ENCODE data around the gene NAP1L4. TPM values are rescaled to one million over a fixed set of nuclear protein-coding genes. Genes with fewer than 3 reads are reported as not detected.

Gene NAP1L4
- total and polyA plus RNA-seq, 2 of the 8 experiments (the other 6 are each of a cell fraction or from before 2014, with no cell fraction given) = 75.8 to 194 TPM

DNA sequence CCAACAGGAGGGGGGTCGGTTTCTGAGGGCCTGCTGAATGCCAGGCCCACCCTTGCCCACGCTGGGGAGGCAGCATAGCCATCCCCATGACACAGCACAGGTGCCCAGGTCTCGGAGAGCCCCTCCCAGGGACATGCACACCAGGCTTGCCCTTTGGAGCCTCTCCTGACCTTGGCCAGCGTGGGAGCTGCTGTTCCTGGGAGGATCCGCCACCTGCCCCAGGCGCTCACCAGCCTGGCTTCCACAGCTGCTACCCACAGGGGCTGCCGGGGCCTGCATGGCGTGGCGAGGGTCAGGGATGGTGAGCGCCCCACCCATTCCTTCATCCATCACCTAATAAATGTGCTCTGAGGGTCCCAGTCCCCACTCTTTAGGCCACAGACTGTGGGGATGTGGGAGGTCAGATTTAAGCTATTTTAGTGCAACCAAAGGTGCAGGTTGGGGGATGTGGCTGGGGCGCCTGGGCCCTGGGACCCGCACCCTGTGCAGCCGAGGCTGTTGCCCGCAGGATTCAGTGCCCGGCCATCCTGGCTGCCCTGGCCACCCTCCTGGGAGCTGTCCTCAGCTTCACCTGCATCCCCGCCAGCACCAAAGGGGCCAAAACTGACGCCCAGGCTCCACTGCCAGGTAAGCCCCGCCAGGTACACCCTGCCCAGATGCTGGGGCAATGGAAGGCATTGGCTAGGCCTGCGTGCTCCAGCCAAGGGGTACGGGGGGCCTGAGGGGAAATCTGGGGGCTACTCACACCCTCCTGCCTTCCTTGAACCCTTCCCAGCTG, 75.8 kb downstream of the NAP1L4 start:
- POLR2A ChIA-PET (ENCODE audit: partially characterized antibody) = interaction anchor here (1.2 to 1.3 kb wide), 2 partner anchors 11 to 13 kb away, joined by 5 read pairs; partner anchors contain the start of gene PHLDA2
- no peak for TF ChIP-seq BRCA1 (IDR thresholded peaks at IDR 0.05; ENCODE audit: low read depth, low read length)
- no peak for TF ChIP-seq NANOG (IDR thresholded peaks at IDR 0.05; ENCODE audit: insufficient read depth, low read depth, low read length, poor library complexity, severe bottlenecking)
- TF ChIP-seq, protein P1, sequence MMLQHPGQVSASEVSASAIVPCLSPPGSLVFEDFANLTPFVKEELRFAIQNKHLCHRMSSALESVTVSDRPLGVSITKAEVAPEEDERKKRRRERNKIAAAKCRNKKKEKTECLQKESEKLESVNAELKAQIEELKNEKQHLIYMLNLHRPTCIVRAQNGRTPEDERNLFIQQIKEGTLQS (IDR thresholded peaks at IDR 0.05; ENCODE audit: insufficient read depth, low read depth, low read length) = no peak
- TF ChIP-seq TCF12 (IDR thresholded peaks at IDR 0.05; ENCODE audit: low read depth, low read length) = no peak
- TF ChIP-seq SP1 (IDR thresholded peaks at IDR 0.05; ENCODE audit: low read depth, low read length) = no peak
- no peak for TF ChIP-seq SIX5 (IDR thresholded peaks at IDR 0.05; ENCODE audit: low read depth, low read length)
- no peak for TF ChIP-seq KDM1A (IDR thresholded peaks at IDR 0.05; ENCODE audit: borderline replicate concordance, low read length)
- no peak for TF ChIP-seq POU5F1 (IDR thresholded peaks at IDR 0.05; ENCODE audit: low read depth, low read length)
- TF ChIP-seq RXRA (IDR thresholded peaks at IDR 0.05; ENCODE audit: insufficient read depth, low read depth, low read length) = no peak
- TF ChIP-seq RNF2 (IDR thresholded peaks at IDR 0.05; ENCODE audit: borderline replicate concordance, low read depth, low read length, missing control alignments, poor library complexity, severe bottlenecking) = no peak
- TF ChIP-seq CBX8 (IDR thresholded peaks at IDR 0.05; ENCODE audit: borderline replicate concordance, low read depth, low read length) = no peak
- TF ChIP-seq FOSL1 (IDR thresholded peaks at IDR 0.05; ENCODE audit: insufficient read depth, low read depth, low read length) = no peak

More for the DNA sequence above, 75.8 kb downstream of the NAP1L4 start:
- Histone ChIP-seq H3K4me1 (replicated peaks in 1 of 4; ENCODE audit: control insufficient read depth in 3 of 4, insufficient read depth in 4 of 4, low read length in 3 of 4) (peaks cover 0 to 19% (median 8%) of the 10 kb centered on the region in 4 experiments; a peak in 4 of 7 replicates), H4K5ac (ENCODE audit: insufficient read length, low read depth, low read length) (no peak overlapping the region), H3K23me2 (ENCODE audit: low read depth, low read length) (no peaks in the 10 kb centered on the region), H3K36me3 (ENCODE audit: control insufficient read depth in 2 of 4, insufficient read depth in 4 of 4, low read length in 3 of 4) (no peaks in the 10 kb centered on the region), H3K4me2 (ENCODE audit: insufficient read depth in 1 of 2, low read depth in 2 of 2, low read length in 2 of 2) (no peak overlapping the region), H2AFZ (ENCODE audit: low read length) (no peak overlapping the region), H3K56ac (replicated peaks; ENCODE audit: insufficient read length, low read depth, low read length) (no peak overlapping the region), H3K79me1 (ENCODE audit: low read depth, low read length) (no peaks in the 10 kb centered on the region), H3K79me2 (ENCODE audit: control insufficient read depth in 1 of 2, insufficient read depth in 2 of 2, low read length in 2 of 2) (no peaks in the 10 kb centered on the region), H3K4me3 (ENCODE audit: extremely low read depth in 1 of 4, insufficient read depth in 2 of 4, low read depth in 3 of 4, low read length in 4 of 4) (no peak overlapping the region), H3K14ac (ENCODE audit: insufficient read length) (no peak overlapping the region), H3K18ac (ENCODE audit: extremely low read depth, low read length) (no peak overlapping the region), H3K4ac (replicated peaks; ENCODE audit: insufficient read length, low read depth, low read length) (no peak overlapping the region), H4K20me1 (replicated peaks in 1 of 2; ENCODE audit: control insufficient read depth in 1 of 2, insufficient read depth in 2 of 2, low read length in 2 of 2) (peaks cover 0 to 4% of the 10 kb centered on the region in 2 experiments), H3K9ac (replicated peaks in 1 of 4; ENCODE audit: extremely low read depth in 1 of 4, low read depth in 3 of 4, low read length in 3 of 4) (no peak overlapping the region), H3K23ac (ENCODE audit: insufficient read length) (no peak overlapping the region), H4K91ac (replicated peaks; ENCODE audit: insufficient read length, low read length) (no peak overlapping the region), H3K27me3 (replicated peaks in 1 of 4; ENCODE audit: control insufficient read depth in 3 of 4, extremely low read depth in 1 of 4, insufficient read depth in 3 of 4, low read length in 3 of 4) (no peaks in the 10 kb centered on the region), H4K8ac (ENCODE audit: extremely low read depth, insufficient read depth, low read length) (no peak overlapping the region; the same call in 1 of the 2 replicates), H3K9me3 (ENCODE audit: insufficient read depth in 2 of 2, low read depth in 1 of 2, low read length in 1 of 2) (no peaks in the 10 kb centered on the region), H2BK5ac (ENCODE audit: low read depth, low read length) (no peak overlapping the region), H2BK20ac (ENCODE audit: low read length) (no peak overlapping the region), H2BK15ac (ENCODE audit: low read length) (no peak overlapping the region), H3K27ac (ENCODE audit: low read depth, low read length) (no peak overlapping the region), H2AK5ac (ENCODE audit: low read depth, low read length) (no peak overlapping the region), H2BK120ac (replicated peaks; ENCODE audit: low read depth, low read length) (no peak overlapping the region), H2BK12ac (ENCODE audit: low read depth, low read length) (no peak overlapping the region)
- CTCF ChIA-PET (ENCODE audit: partially characterized antibody) = interaction anchor here (1.0 to 3.2 kb wide), 6 partner anchors 10 to 730 kb away, joined by 3 to 14 read pairs (median 4); partner anchors contain the start of gene PHLDA2
- no peak for DNase-seq (ENCODE audit: low read depth in 1 of 2, low spot score in 2 of 2)
- 86% methylated on average over 20 of the region's 20 CpGs; no CpG with 5 or more reads in 1 of the 2 experiments for WGBS, 2 experiments (ENCODE audit: extremely low coverage in 1 of 2, insufficient coverage in 1 of 2, insufficient read length in 1 of 2, insufficient replicate concordance in 2 of 2, low coverage in 1 of 2, low lambda C conversion rate in 2 of 2, missing lambda C conversion rate in 1 of 2)
- FAIRE-seq = no peak

All from H1 (cell line).